ENCODE data around the gene QPRT.

The QPRT gene

GRCh38 chr16:29710227-29711219 is 31.5 kb downstream of the QPRT start:
- DNase-seq = peak; percentile 76
- H3K27ac ChIP-seq = no peak overlapping the region
- H3K4me3 ChIP-seq (ENCODE audit: low read depth, low read length) = no peak overlapping the region
- in situ Hi-C loops (cut with HindIII; ENCODE audit: low pct_ligation_motif_present, low sequenced_read_pairs) = no loop called here
- H3K27me3 ChIP-seq (replicated peaks) = no peaks in the 10 kb centered on the region
- TF ChIP-seq CTCF (IDR thresholded peaks at IDR 0.05; ENCODE audit: low read depth, low read length, missing control alignments) = peak; percentile 71
- no peaks in the 10 kb centered on the region for H3K36me3 ChIP-seq (replicated peaks)

GRCh38 chr16:29712809-29713208 is 33.8 kb downstream of the QPRT start:
- Histone ChIP-seq H3K4me3 (ENCODE audit: low read depth, low read length) (no peak overlapping the region), H3K27me3 (replicated peaks) (no peaks in the 10 kb centered on the region), H3K27ac (no peak overlapping the region), H3K36me3 (replicated peaks) (no peaks in the 10 kb centered on the region)
- in situ Hi-C loops (cut with HindIII; ENCODE audit: low pct_ligation_motif_present, low sequenced_read_pairs) = no loop called here
- no peak for DNase-seq
- no peak for TF ChIP-seq CTCF (IDR thresholded peaks at IDR 0.05; ENCODE audit: low read depth, low read length, missing control alignments)

- no peak for DNase-seq
- no peak overlapping the region for H3K4me3 ChIP-seq (ENCODE audit: low read depth, low read length)
- no peaks in the 10 kb centered on the region for H3K27me3 ChIP-seq (replicated peaks)
- no peaks in the 10 kb centered on the region for H3K36me3 ChIP-seq (replicated peaks)
- in situ Hi-C loops (cut with HindIII; ENCODE audit: low pct_ligation_motif_present, low sequenced_read_pairs) = no loop called here
- TF ChIP-seq CTCF (IDR thresholded peaks at IDR 0.05; ENCODE audit: low read depth, low read length, missing control alignments) = no peak
- no peak overlapping the region for H3K27ac ChIP-seq
Measured at GRCh38 chr16:29714396-29714795, 35.4 kb downstream of the QPRT start.

- no peaks in the 10 kb centered on the region for H3K36me3 ChIP-seq (replicated peaks)
- no peaks in the 10 kb centered on the region for H3K27me3 ChIP-seq (replicated peaks)
- no peak for DNase-seq
- H3K27ac ChIP-seq = no peak overlapping the region
- H3K4me3 ChIP-seq (ENCODE audit: low read depth, low read length) = no peak overlapping the region
- in situ Hi-C loops (cut with HindIII; ENCODE audit: low pct_ligation_motif_present, low sequenced_read_pairs) = no loop called here
- no peak for TF ChIP-seq CTCF (IDR thresholded peaks at IDR 0.05; ENCODE audit: low read depth, low read length, missing control alignments)
Measured at GRCh38 chr16:29714972-29715371, 36.0 kb downstream of the QPRT start.

GRCh38 chr16:29717113-29717512 is 38.1 kb downstream of the QPRT start:
- in situ Hi-C loops (cut with HindIII; ENCODE audit: low pct_ligation_motif_present, low sequenced_read_pairs) = no loop called here
- Histone ChIP-seq H3K27me3 (replicated peaks) (no peaks in the 10 kb centered on the region), H3K36me3 (replicated peaks) (no peaks in the 10 kb centered on the region), H3K4me3 (ENCODE audit: low read depth, low read length) (no peak overlapping the region), H3K27ac (no peak overlapping the region)
- TF ChIP-seq CTCF (IDR thresholded peaks at IDR 0.05; ENCODE audit: low read depth, low read length, missing control alignments) = no peak
- no peak for DNase-seq
